Kidney (tissue), 14 donors: ENCODE measurements around the gene RHBDD2. TPM values are rescaled to one million over a fixed set of nuclear protein-coding genes. Genes with fewer than 3 reads are reported as not detected.
A peak's percentile ranks its signal among the peaks of the same experiment; 100 is the strongest.
"Not testable (repeated sequence)": the region's sequence is repeated elsewhere in the genome, so short reads cannot be mapped to it uniquely, and the experiment has no call there.

Experiments used
- DNase-seq, 5 donors: peaks; one replicate each; pipeline ENCODE4 v3.0.0-alpha.2; 2013 to 2020
- FAIRE-seq: peaks from 2 replicates; lab custom pipeline; 2012; peaks lifted over from hg19 to GRCh38; lab: Jason Lieb, UNC
- H3K27ac ChIP-seq, 2 donors: one replicate each; pipeline ENCODE4 v1.7.0; 2013; ENCODE audit warnings: low read depth in 2 of 2, low read length in 2 of 2, inconsistent platforms in 1 of 2
- H3K27me3 ChIP-seq: one replicate; pipeline ENCODE4 v1.7.1; 2013; ENCODE audit warnings: low read length, inconsistent platforms; ENCODE audit not compliant: control insufficient read depth, insufficient read depth
- H3K36me3 ChIP-seq, 3 donors: one replicate each; pipeline versions ENCODE4 v1.7.0 to v1.7.1; 2013; ENCODE audit warnings: low read length in 3 of 3, control low read depth in 1 of 3, inconsistent platforms in 1 of 3; ENCODE audit not compliant: insufficient read depth in 3 of 3, control insufficient read depth in 2 of 3
- H3K4me1 ChIP-seq, 3 donors: one replicate each; pipeline versions ENCODE4 v1.7.0 to v1.7.1; 2013; ENCODE audit warnings: low read length in 3 of 3, inconsistent platforms in 1 of 3, low read depth in 1 of 3; ENCODE audit not compliant: control insufficient read depth in 2 of 3, insufficient read depth in 2 of 3
- H3K4me3 ChIP-seq, 3 donors: one replicate each; pipeline versions ENCODE4 v1.7.0 to v1.8.1; 2013; ENCODE audit warnings: low read length in 3 of 3, control low read depth in 1 of 3, inconsistent platforms in 1 of 3
- H3K9ac ChIP-seq, 3 donors: one replicate each; pipeline versions ENCODE4 v1.7.0 to v1.7.1; 2013; ENCODE audit warnings: low read length in 3 of 3, control low read depth in 1 of 3, inconsistent platforms in 1 of 3
- H3K9me3 ChIP-seq, 3 donors: one replicate each; pipeline versions ENCODE4 v1.7.0 to v1.7.1; 2013; ENCODE audit warnings: low read length in 3 of 3, control low read depth in 1 of 3, inconsistent platforms in 1 of 3; ENCODE audit not compliant: control insufficient read depth in 2 of 3, insufficient read depth in 1 of 3
- intact Hi-C: fragments of 100-400 bp; cut with DNase I; formaldehyde crosslinking; loops from one replicate; pipeline ENCODE4 v1.11.1; 2022
- polyA plus RNA-seq: library from polyadenylated mRNA; stranded (reverse); fragments of 350-450 nt; fragmentation: Illumina TruSeq; extraction: RNeasy Lipid Tissue Mini Kit (QIAGEN cat#74804); gene quantifications from one replicate; pipeline ENCODE4 v1.2.3, GENCODE V29; 2014; ENCODE audit warnings: low read depth, low replicate concordance; ENCODE audit not compliant: insufficient read depth
- total RNA-seq: library from RNA; stranded (reverse); fragmentation: NEBNext Ultra II Directional; extraction: Animal tissue kit (Norgen Biotek cat#: 25700); gene quantifications from one replicate; pipeline ENCODE4 v1.2.1, GENCODE V29; 2021
- TF ChIP-seq, protein P1 (sequence below): IDR thresholded peaks from 3 replicates; pipeline ENCODE4 v1.5.1; 2012; ENCODE audit warnings: mild to moderate bottlenecking, moderate library complexity, borderline replicate concordance; ENCODE audit not compliant: insufficient read depth; ENCODE audit errors: extremely low read depth
- donor health status: control.
- donor health status: control.
- donor health status: control.
- donor health status: control.
- donor health status: control.
- donor health status: DM: yes; HTN: yes; CAD: no.
- donor health status: Normal renal cell carcinoma (clear cell type).

RHBDD2 gene
- total and polyA plus RNA-seq, 2 donors from 2014 or later, result 89.5 to 185 TPM

DNA sequence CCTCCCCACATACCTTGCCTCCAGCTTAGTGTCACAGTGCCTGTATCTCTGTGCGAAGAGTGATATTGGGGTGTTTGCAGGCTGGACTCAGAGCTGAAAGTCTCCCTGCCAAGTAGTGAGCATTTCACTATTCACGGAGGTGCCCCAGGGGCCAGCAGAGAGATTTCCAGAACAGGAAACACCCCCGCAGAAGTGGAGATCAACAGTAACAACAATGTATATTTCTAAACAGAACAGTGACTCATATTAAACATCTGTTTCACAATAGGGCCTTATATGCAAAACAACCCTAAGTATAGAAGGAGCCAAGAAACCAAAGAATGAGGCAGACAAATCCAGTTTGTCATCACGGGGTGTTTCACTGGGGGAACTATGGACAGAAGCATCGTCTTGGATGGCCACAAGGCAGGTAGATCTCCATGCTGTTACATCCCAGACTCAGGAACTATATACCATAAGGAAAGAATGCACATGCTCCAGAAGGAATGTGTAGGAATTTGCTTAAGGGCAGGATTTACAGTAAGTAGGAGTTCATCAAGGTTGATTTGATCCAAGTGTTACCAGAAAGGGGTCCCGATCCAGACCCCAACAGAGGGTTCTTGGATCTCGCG is 35.9 kb upstream of the RHBDD2 start:
- H3K9ac ChIP-seq, result no peak overlapping the region
- no peak overlapping the region for H3K4me3 ChIP-seq

DNA sequence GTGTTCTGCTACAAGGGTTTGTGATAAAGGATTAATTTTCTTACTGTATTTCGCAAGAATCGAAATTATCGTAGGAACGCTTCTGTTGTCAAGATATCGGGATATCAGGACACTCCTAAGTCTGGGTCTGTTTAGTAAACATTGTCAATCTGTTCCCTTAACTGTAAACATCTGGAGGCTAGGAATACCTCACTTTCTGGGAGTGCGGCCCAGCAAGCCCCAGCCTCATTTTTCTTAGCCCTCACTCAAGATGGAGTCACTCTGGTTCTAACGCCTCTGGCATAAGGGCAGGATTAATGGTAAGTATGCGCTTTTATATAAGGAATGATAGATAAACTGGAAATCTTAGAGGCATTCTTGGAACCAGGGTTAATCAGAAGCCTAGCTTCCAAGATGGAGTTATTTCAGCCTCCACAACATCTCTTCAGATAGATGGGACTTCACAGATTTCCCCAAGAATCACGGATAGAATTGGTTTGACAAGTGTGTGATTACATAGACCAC is 35.2 kb upstream of the RHBDD2 start:
- FAIRE-seq (no peak), DNase-seq (no peak)
- Histone ChIP-seq H3K9ac (no peak overlapping the region), H3K9me3 (no peaks in the 10 kb centered on the region), H3K4me1 (peaks cover 0 to 5% (median 0%) of the 10 kb centered on the region in 3 donors), H3K27ac (no peak overlapping the region), H3K36me3 (no peaks in the 10 kb centered on the region), H3K4me3 (no peak overlapping the region), H3K27me3 (no peaks in the 10 kb centered on the region)
- intact Hi-C loops, result no loop called here
- TF ChIP-seq, protein P1, sequence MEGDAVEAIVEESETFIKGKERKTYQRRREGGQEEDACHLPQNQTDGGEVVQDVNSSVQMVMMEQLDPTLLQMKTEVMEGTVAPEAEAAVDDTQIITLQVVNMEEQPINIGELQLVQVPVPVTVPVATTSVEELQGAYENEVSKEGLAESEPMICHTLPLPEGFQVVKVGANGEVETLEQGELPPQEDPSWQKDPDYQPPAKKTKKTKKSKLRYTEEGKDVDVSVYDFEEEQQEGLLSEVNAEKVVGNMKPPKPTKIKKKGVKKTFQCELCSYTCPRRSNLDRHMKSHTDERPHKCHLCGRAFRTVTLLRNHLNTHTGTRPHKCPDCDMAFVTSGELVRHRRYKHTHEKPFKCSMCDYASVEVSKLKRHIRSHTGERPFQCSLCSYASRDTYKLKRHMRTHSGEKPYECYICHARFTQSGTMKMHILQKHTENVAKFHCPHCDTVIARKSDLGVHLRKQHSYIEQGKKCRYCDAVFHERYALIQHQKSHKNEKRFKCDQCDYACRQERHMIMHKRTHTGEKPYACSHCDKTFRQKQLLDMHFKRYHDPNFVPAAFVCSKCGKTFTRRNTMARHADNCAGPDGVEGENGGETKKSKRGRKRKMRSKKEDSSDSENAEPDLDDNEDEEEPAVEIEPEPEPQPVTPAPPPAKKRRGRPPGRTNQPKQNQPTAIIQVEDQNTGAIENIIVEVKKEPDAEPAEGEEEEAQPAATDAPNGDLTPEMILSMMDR, result no peak

More for the DNA sequence above, 35.9 kb upstream of the RHBDD2 start:
- Histone ChIP-seq H3K4me1 (peaks cover 0 to 5% (median 0%) of the 10 kb centered on the region in 3 donors), H3K36me3 (no peaks in the 10 kb centered on the region), H3K27me3 (no peaks in the 10 kb centered on the region), H3K9me3 (no peaks in the 10 kb centered on the region), H3K27ac (no peak overlapping the region)
- TF ChIP-seq, protein P1, result no peak
- intact Hi-C loops, result no loop called here
- FAIRE-seq, result no peak
- peak in 2 of 5 donors; percentile 37 to 73 for DNase-seq

DNA sequence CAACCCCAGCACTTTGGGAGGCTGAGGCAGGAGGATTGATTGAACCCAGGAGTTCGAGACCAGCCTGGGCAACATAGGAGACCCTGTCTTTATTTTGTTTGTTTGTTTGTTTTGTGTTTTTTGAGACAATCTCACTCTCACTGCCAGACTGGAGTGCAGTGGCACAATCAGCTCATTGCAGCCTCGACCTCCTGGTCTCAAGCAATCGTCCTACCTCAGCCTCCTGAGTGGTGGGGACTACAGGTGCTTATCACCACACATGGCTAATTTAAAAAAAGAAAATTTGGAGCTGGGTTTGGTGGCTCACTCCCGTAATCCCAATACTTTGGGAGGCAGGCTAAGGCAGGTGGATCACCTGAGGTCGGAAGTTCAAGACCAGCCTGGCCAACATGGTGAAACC is 34.7 kb upstream of the RHBDD2 start:
- intact Hi-C loops, result no loop called here

DNA sequence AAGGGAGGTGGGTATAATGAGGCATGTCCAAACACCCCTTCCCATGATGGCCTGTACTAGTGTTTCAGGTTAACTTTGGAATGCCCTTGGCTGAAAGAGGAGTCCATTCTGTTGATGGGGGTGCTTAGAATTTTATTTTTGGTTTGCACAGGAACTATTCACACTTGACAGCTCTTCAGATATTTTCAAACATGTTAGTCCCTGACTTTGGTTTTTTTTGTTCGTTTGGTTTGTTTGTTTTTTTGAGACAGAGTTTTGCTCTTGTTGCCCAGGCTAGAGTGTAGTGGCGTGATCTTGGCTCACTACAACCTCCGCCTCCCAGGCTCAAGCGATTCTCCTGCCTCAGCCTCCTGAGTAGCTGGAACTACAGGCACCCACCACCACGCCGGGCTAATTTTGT is 33.7 kb upstream of the RHBDD2 start:
- H3K36me3 ChIP-seq, DNase-seq, FAIRE-seq, intact Hi-C loops, H3K4me3 ChIP-seq, H3K9me3 ChIP-seq, H3K4me1 ChIP-seq, H3K9ac ChIP-seq, H3K27me3 ChIP-seq, H3K27ac ChIP-seq: not testable (repeated sequence)

More for the DNA sequence above, 34.7 kb upstream of the RHBDD2 start:
- no peaks in the 10 kb centered on the region for H3K9me3 ChIP-seq
- no peak overlapping the region for H3K9ac ChIP-seq
- H3K27me3 ChIP-seq, result no peaks in the 10 kb centered on the region
- no peak overlapping the region for H3K4me3 ChIP-seq
- TF ChIP-seq, protein P1, result no peak
- peaks cover 0 to 5% (median 0%) of the 10 kb centered on the region in 3 donors for H3K4me1 ChIP-seq
- H3K36me3 ChIP-seq, result no peaks in the 10 kb centered on the region
- no peak overlapping the region for H3K27ac ChIP-seq
- DNase-seq (no peak), FAIRE-seq (no peak)
